Stimulated activated CD4-positive, alpha-beta T cell treated with anti-CD3 and anti-CD28 coated beads, TNF-alpha, amount 100 ng/mL, for 48 hours (primary cell): ENCODE results near the gene OR10H3.
"Not testable (repeated sequence)": the region's sequence is repeated elsewhere in the genome, so short reads cannot be mapped to it uniquely, and the experiment has no call there.

Experiments used
- DNase-seq, 3 donors: peaks; one replicate each; pipeline ENCODE4 v3.0.0-alpha.2; 2020; ENCODE audit warnings: low read depth in 3 of 3

The OR10H3 gene, protein sequence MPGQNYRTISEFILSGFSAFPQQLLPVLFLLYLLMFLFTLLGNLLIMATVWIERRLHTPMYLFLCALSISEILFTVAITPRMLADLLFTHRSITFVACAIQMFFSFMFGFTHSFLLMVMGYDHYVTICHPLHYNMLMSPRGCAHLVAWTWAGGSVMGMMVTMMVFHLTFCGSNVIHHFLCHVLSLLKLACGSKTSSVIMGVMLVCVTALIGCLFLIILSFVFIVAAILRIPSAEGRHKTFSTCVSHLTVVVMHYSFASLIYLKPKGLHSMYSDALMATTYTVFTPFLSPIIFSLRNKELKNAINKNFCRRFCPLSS

DNA sequence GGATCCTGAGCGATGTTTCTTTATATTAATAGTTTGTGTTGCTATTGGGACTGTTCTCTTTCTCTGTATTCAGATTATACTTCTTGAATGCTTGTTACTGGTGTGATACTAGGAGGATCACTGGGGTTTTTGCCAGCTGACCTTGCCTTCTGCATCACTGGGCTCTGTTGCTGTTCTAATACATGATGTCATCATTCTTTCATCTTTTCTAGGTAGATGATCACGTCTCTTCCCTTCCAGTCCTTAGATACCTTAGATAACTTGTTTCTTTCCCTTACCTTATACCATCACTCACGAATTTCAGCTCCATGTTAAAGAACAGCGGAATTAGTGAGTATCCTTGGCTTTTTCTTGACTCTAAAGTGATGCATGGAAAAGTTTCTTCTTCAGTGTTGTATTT is at the start of gene OR10H3:
Gene OR10H3, plus strand, starts transcription at position 264 of the 400 bp plus-strand sequence. CDS start 3,408 bp downstream, outside the sequence.
- DNase-seq = no peak

DNA sequence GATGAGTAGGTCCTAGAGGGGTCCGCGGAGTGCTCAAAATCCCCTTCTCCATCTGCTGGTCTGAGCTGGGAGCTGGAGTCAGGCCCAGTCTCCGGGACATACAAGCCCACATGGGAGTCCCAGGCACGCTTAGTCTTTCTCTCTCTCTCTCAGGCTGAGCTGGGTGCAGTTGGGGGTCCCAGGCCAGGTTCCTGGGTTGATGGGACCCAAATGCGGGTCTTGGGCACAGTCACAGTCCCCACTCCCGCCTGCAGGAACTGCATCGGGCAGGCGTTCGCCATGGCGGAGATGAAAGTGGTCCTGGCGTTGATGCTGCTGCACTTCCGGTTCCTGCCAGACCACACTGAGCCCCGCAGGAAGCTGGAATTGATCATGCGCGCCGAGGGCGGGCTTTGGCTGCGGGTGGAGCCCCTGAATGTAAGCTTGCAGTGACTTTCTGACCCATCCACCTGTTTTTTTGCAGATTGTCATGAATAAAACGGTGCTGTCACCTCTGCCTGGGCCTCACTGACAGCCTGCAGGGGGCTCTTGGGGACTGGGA is 41.1 kb upstream of the OR10H3 start:
- DNase-seq = no peak

DNA sequence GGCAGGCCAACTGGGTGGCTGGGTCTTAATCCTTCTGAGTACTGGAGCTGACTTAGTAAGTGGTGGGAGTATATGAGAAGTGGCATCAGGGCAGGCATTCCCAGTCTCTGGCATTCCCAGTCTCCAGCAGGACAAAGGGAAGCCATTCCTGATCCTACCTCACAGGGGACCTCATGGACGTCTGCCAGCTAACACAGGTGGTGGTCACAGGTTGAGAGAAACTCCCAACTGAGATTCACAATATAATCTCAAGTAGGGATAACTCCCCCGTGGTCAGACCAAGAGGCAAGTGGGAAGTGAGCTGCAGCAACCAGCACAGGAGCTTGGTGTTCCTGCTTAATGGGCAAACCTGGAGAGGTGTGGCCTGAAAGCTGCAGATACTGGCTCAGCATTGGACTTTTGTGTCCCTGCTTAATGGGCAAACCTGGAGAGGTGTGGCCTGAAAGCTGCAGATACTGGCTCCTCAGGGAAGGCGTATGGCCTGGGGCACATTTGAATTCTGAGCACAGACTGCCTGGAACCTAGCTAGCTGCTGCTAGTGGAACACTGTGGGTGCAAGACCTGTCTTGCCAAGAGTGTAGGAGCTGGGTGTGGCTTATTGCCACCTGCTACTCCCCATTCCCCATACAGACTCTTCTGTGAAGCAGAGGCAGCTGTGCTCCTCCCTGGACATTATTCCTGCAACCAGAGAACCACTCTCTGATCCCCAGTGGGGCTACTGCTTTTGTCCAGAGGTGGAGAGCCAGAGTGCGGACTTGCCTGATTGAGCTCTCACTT is 35.8 kb upstream of the OR10H3 start:
- no peak for DNase-seq

DNA sequence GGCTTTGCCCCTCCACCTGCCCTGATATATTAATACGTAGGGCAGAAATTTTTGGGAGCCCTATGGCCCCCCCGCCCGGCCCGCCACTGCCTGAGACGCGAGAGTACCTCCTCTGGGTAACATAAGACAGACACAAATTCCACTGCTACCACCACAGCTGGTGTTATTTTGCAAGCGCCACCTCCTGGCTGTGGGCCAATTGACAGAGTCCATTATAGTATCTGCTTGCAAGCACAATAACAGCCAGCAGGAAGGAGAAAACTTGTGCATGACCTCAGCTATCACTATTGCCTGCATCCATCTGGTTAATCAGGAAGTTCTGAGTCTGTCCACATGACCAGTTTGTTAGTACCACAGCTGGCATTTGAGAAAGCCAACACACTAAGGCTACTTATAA is 35.3 kb upstream of the OR10H3 start:
- DNase-seq = no peak

DNA sequence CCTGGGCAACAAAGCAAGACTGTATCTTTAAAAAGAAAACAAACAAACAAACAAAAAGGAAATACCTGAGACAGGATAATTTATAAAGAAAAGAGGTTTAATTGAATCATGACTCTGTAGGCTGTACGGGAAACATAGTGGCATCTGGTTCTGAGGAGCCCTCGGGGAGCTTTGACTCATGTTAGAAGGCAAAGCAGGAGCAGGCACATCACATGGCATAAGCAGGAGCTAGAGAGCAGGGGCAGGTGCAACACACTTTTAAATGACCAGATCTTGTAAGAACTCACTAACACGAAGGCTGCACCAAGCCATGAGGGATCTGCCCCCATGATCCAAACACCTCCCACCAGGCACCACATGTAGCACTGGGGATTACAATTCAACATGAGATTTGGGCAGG is 23.1 kb upstream of the OR10H3 start:
- no peak for DNase-seq

DNA sequence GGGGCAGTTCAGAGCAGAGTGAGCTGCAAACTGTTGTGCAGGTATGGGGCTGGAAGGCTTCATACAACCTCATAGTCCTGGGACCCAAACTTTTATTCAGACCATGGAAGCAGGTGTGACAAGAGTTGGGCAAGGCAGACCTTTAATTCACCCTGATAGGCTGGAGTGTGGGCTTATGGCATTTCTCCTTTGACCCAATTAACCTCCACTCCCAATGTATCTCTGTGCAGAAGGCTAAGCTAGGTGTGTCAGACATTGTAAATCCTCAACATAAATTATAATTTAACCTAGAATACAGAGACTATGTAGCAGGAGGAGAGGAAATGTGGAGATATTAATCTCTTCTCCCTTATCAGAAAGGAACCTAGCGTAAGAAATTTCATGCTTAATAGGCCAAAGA is 22.1 kb upstream of the OR10H3 start:
- DNase-seq = no peak

DNA sequence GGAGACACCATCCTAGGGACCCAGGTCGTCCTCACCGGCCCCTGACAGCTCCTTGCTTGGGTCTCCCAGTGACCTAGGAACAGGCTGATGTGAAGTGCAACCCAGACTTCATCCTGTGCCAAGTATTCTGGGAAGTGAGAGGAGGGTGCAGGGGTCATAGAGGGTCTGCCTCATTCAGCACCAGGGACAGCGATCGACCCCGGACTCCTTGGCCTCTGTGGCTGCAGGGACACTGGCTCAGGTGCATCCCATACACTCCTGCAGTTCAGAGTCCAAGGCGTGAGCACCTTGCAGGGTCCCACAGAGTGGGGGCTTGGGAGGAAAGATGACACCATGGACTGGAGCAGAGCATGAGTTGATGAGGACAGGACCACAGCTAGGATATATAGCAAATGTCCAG is 20.0 kb upstream of the OR10H3 start:
- no peak for DNase-seq

DNA sequence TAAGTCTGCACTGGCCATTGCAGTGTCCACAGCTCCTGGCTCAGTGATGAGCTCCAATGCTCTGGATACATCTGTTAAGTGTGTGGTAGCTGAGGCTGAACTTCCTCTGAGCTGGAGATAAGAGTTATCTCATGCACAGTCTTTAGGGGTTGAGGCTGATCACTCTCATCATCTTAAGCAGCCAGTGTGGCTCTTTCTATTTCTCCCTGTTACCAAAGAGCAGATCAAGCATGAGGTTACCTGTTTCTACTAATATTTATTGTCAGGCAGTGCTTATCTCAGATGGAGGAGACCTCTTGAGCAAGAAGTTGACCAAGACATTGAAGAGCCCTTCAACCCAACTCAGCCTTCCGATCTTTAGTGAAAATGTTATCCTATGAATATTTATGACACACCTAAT is 16.5 kb upstream of the OR10H3 start:
- no peak for DNase-seq

DNA sequence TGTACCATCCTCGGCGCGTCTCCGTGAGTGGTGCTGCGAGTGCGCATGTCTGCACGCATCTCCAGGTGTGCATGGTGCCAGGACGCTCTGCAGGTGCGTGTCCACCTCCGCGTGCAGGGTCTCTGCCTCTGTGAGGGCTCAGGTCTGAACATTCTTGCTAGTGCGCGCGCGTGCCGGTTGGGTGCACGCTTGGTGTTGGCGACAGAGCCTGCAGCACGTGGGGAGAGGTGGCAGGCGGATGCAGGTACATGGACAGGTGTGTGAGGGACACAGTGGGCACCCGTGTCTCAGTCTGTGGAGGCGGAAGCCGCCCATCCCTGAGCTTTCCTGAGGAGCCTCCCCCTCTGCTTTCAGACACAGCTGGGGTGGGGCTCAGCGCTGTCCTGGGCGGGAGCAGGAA is 14.8 kb upstream of the OR10H3 start:
- no peak for DNase-seq

DNA sequence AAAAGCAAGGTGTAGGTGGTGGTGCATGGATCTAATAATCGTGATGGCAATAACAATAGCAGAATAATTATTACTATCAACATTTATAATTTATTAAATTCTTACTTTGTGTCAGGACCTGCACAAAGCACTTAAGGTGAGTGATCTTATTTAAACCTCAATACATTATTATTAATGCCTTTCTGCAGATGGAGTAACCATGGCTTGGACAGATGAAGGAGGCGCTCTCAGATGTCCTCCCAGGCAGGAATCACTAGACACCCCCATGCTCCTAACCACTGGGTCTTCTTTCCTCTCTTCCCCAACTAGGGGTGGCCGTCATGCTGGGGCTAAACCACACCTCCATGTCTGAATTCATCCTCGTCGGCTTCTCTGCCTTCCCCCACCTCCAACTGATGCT is 10.1 kb upstream of the OR10H3 start, which contains the start of gene OR10H2:
Gene OR10H2, plus strand, starts transcription at position 301 of the 400 bp plus-strand sequence. Its CDS starts 20 bp downstream, at position 321.
- DNase-seq = no peak

DNA sequence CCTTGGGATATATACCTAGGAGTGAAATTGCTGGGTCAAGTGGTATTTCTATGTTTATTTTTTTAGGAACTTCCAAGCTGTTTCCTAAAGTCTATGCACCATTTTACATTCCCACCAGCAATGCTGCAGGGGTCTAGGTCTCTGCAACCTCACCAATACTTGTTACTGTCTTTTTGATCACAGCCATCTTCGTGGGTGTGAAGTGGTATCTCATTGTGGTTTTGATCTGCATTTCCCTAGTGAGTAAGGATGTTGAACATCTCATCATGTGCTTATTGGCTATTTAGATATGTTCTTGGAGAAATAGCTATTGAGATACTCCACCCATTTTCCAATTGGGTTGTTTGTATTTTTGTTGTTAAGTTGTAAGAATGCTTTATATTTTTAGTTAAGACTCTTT is 7.2 kb upstream of the OR10H3 start:
- DNase-seq = no peak

DNA sequence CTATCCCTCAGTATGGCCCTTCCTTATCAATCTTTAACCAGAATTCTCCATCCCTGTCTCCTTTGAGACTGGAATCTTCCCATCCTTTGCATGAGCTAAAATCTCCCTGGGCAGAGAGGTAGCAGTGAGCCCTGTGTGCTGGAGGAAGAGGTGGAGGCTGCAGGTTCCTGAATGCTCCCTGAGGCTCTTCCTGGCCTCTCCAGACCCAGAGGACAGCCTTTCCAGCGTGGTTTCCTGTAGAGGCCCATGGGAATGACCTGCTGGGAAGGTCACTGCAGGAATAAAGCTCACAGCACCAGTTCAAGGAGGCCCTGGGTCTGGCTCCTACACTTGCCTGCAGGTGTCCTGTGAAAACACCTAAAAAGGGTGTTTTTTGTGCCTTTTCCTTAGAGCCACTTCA is 5.4 kb upstream of the OR10H3 start:
- DNase-seq = no peak

DNA sequence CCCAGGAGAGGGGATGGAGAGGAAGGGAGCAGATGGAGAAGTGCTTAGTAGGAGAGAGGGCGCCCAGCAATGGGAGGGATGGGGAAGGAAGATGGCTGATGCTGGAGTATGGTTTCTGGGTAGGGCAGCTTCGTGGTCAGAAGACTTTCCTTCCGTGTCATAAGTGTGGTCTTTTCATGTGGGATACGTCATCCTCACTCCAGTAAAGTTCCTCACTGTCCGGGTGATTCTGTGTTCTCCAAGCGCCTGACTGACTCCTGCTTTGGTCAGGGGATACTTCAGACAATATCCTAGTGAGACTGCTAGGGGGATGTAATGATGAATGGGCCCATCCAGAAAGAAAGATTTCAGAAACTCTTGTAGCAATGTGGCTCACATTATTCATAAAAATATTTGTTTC is 3.9 kb upstream of the OR10H3 start:
- DNase-seq = no peak

DNA sequence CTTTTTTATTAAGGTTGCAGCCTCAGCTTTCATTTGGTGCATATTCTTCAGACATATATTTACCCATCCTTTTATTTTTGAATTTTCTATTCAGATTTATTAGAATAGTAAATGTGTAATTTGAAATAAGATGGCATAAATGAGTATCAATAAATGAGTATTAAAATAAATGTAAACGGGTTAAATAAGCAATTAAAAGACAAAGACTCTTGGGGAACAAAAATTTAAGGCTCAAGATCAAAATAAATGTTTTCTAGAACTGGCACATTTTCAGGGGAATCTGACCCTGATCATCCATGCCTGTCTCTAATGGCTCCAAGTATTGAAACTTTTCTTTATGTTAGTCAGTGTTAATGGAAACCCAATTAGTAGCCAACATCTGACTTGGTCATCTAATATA is 3.0 kb downstream of the OR10H3 start:
- no peak for DNase-seq

DNA sequence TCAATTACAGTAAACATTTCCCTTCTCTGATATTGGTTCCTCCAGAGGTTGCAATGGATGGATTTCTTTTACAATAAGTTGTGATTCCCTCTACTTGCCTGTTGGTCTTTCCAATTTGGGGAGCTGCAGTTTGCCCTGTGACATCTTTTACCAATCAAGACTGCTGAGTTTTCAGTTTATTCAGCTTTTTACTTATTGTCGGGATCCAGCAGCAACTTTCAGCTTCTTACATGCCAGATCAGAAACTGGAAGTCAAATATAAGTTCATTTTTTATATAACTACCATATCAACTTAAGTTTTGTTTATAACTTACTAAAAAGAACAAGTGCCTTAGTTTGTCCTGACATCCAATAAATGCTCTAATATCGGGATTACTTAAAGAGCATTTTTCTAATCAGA is 10.5 kb downstream of the OR10H3 start:
- DNase-seq = no peak

DNA sequence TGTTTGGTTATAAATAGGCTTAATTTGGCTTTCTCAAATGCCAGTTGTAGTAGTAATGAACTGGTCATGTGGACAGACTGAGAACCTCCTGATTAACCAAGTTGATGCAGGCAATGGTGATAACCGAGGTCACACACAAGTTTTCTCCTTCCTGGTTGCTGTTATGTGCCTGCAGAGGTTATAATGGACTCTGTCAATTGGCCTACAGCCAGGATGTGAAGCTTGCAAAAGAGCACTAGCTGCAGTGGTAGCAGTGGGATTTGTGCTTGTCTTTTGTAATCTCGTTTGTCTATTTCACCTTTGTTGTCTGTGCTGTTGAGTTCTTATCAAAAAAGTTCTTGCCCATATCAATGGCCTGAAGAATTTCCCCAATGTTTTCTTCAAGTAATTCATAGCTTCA is 20.6 kb downstream of the OR10H3 start:
- DNase-seq = no peak

DNA sequence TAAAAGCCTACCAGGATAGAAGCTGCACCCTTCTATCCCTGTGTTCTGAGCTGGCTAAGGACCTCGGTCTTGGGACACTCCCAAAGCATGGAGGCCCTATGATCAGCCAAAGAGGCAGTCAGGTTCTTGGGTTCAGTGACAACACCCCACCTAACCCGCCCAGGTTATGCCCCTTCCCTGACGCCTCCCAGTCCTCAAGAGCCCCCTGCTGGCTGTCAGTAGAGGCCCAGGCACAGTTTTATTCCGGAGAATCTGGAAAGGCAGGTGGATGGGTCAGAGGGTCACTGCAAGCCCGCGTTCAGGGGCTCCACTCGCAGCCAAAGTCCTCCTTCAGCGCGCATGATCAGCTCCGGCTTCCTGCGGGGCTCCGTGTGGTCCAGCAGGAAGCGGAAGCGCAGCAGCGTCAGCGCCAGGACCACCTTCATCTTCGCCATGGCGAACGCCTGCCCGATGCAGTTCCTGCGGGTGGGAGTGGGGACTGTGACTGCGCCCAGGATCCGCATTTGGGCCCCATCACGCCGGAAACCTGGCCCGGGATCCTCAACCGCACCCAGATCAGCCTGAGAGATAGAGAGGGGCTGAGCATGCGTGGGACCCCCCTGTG is 22.3 kb downstream of the OR10H3 start:
- no peak for DNase-seq

DNA sequence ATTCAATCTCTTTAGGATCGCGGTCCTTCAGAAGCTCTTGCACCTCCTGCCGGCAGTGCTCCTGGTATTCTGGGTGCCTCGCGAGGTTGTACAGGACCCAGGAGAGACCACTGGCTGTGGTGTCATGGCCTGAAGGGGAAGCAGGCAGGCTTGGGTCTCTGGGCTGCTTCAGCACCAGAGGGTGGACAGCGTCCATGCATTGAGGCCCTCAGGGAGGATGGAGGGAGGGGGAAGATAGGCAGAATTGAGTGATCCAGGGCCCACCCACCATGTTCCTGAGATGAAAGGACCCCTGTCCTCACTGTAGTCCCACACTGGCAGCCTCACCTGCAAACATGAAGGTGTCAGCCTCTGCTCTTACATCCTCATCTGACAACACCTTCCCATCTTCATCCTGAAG is 31.8 kb downstream of the OR10H3 start:
- DNase-seq = no peak

DNA sequence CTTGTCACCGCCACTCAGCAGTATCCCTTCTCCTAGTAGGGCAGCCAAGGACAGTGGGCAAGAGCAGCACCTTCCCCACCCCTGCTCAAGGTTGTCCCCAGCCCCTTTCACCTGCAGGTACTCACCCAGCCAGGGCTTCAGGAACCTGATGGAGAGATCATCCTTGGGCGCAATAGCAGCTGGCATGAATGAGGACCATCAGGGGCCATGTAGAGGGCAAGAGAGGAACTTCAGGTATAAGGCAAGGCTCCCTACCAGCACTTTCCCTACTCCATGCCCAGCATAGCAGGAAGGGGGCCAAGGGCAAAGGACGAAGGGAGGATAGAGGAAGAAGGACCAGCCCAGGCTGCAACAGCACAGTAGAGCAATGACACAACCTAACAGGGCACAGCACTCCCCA is 36.4 kb downstream of the OR10H3 start:
- DNase-seq = not testable (repeated sequence)

DNA sequence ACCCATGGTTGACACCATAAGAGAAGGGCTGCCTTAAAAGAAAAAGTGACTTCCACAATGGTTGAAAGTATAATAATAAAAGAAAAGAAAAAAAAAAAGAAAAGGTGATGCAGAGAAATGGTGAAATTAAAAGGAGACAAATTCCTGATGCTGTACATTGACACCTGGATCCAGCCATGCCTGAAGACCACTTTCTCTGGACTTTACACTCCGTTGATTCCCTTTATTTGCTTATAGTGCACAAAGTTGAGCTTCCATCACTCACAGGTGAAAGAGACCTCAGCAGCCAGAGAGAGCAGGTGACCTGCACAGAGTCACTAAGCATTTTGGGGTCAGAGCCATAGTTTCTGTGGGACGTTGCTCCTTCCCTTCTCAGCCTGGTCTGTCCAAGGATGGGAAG is 37.5 kb downstream of the OR10H3 start:
- DNase-seq = no peak

DNA sequence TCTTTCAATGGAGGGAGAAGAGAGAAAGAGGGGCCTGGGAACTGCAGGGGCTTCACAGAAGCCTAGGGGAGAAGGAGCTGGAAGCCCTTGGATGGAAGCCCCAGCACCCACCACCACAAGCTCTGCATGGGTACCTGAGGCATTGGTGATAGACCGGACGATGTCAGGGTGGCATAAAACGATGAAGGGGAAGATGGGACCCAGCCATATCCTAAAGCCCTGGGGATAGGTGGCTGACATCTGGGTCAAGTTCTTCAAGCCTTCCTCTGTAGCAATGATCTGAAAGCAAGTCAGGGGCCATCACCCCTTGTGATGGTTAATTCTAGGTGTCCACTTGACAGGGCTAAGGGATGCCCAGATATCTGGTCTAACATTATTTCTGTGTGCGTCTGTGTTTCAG is 38.5 kb downstream of the OR10H3 start:
- no peak for DNase-seq
